ENCODE measurements around the gene FBLN1.

Gene FBLN1

GRCh38 chr22:45565973-45566372 lies 63.3 kb downstream of the FBLN1 start:
- TF ChIP-seq GATA3 (IDR thresholded peaks at IDR 0.05; ENCODE audit: low read depth, low read length) (no peak), GATA2 (IDR thresholded peaks at IDR 0.05; ENCODE audit: low read depth, low read length) (no peak)

- TF ChIP-seq GATA3 (IDR thresholded peaks at IDR 0.05; ENCODE audit: low read depth, low read length) (no peak), GATA2 (IDR thresholded peaks at IDR 0.05; ENCODE audit: low read depth, low read length) (no peak)
Observed at GRCh38 chr22:45568213-45568612, 65.5 kb downstream of the FBLN1 start.

- TF ChIP-seq GATA3 (IDR thresholded peaks at IDR 0.05; ENCODE audit: low read depth, low read length), result no peak
- TF ChIP-seq GATA2 (IDR thresholded peaks at IDR 0.05; ENCODE audit: low read depth, low read length), result no peak
Observed at GRCh38 chr22:45571089-45571488, 68.4 kb downstream of the FBLN1 start.

- TF ChIP-seq GATA3 (IDR thresholded peaks at IDR 0.05; ENCODE audit: low read depth, low read length) (no peak), GATA2 (IDR thresholded peaks at IDR 0.05; ENCODE audit: low read depth, low read length) (no peak)
Observed at GRCh38 chr22:45572444-45572843, 69.8 kb downstream of the FBLN1 start.

- TF ChIP-seq GATA3 (IDR thresholded peaks at IDR 0.05; ENCODE audit: low read depth, low read length) (no peak), GATA2 (IDR thresholded peaks at IDR 0.05; ENCODE audit: low read depth, low read length) (no peak)
Observed at GRCh38 chr22:45574069-45574703, 71.5 kb downstream of the FBLN1 start.

- TF ChIP-seq GATA3 (IDR thresholded peaks at IDR 0.05; ENCODE audit: low read depth, low read length) (no peak), GATA2 (IDR thresholded peaks at IDR 0.05; ENCODE audit: low read depth, low read length) (no peak)
Observed at GRCh38 chr22:45575173-45575572, 72.5 kb downstream of the FBLN1 start.

GRCh38 chr22:45575607-45576272 lies 73.1 kb downstream of the FBLN1 start:
- no peak for TF ChIP-seq GATA3 (IDR thresholded peaks at IDR 0.05; ENCODE audit: low read depth, low read length)
- TF ChIP-seq GATA2 (IDR thresholded peaks at IDR 0.05; ENCODE audit: low read depth, low read length), result no peak

- TF ChIP-seq GATA2 (IDR thresholded peaks at IDR 0.05; ENCODE audit: low read depth, low read length) (no peak), GATA3 (IDR thresholded peaks at IDR 0.05; ENCODE audit: low read depth, low read length) (no peak)
Observed at GRCh38 chr22:45576273-45576625, 73.6 kb downstream of the FBLN1 start.

- TF ChIP-seq GATA2 (IDR thresholded peaks at IDR 0.05; ENCODE audit: low read depth, low read length) (no peak), GATA3 (IDR thresholded peaks at IDR 0.05; ENCODE audit: low read depth, low read length) (no peak)
Observed at GRCh38 chr22:45576730-45577464, 74.2 kb downstream of the FBLN1 start.

GRCh38 chr22:45577746-45578523 lies 75.3 kb downstream of the FBLN1 start:
- no peak for TF ChIP-seq GATA2 (IDR thresholded peaks at IDR 0.05; ENCODE audit: low read depth, low read length)
- TF ChIP-seq GATA3 (IDR thresholded peaks at IDR 0.05; ENCODE audit: low read depth, low read length), result no peak

- no peak for TF ChIP-seq GATA2 (IDR thresholded peaks at IDR 0.05; ENCODE audit: low read depth, low read length)
- no peak for TF ChIP-seq GATA3 (IDR thresholded peaks at IDR 0.05; ENCODE audit: low read depth, low read length)
Observed at GRCh38 chr22:45578524-45579147, 76.0 kb downstream of the FBLN1 start.

- no peak for TF ChIP-seq GATA3 (IDR thresholded peaks at IDR 0.05; ENCODE audit: low read depth, low read length)
- TF ChIP-seq GATA2 (IDR thresholded peaks at IDR 0.05; ENCODE audit: low read depth, low read length), result no peak
Observed at GRCh38 chr22:45579306-45579705, 76.6 kb downstream of the FBLN1 start.

- TF ChIP-seq GATA2 (IDR thresholded peaks at IDR 0.05; ENCODE audit: low read depth, low read length) (no peak), GATA3 (IDR thresholded peaks at IDR 0.05; ENCODE audit: low read depth, low read length) (no peak)
Observed at GRCh38 chr22:45579806-45580725, 77.4 kb downstream of the FBLN1 start.

Data from SH-SY5Y (cell line).